Measurements from ENCODE around the gene CDK5RAP3.

CDK5RAP3 gene

GRCh38 chr17:47946929-47947397, 23.9 kb upstream of the CDK5RAP3 start:
- Histone ChIP-seq H3K27me3 (ENCODE audit: insufficient read depth, low read depth) (no peaks in the 10 kb centered on the region), H3K79me2 (ENCODE audit: insufficient read depth, low read depth) (peaks cover 12% of the 10 kb centered on the region; the same call in 1 of the 2 replicates), H3K9ac (no peak overlapping the region), H3K36me3 (ENCODE audit: insufficient read depth) (no peaks in the 10 kb centered on the region; the same call in 1 of the 2 replicates), H3K4me3 (IDR thresholded peaks at IDR 0.05; ENCODE audit: insufficient read depth, low read depth, low read length) (no peak overlapping the region), H4K20me1 (ENCODE audit: insufficient read depth) (no peaks in the 10 kb centered on the region), H2AFZ (ENCODE audit: low read depth) (no peak overlapping the region), H3K27ac (no peak overlapping the region), H3K4me2 (no peak overlapping the region), H3K4me1 (ENCODE audit: low read depth, poor library complexity, severe bottlenecking) (peaks cover 44% of the 10 kb centered on the region)
- TF ChIP-seq CTCF (conservative IDR thresholded peaks at IDR 0.05; ENCODE audit: low read depth, low read length): peak; percentile 90

GRCh38 chr17:47948706-47949196, 22.2 kb upstream of the CDK5RAP3 start:
- Histone ChIP-seq H3K79me2 (ENCODE audit: insufficient read depth, low read depth) (no peaks in the 10 kb centered on the region), H2AFZ (ENCODE audit: low read depth) (no peak overlapping the region), H3K4me1 (ENCODE audit: low read depth, poor library complexity, severe bottlenecking) (peaks cover 31% of the 10 kb centered on the region), H3K36me3 (ENCODE audit: insufficient read depth) (no peaks in the 10 kb centered on the region; the same call in 1 of the 2 replicates), H3K4me2 (peak overlapping the region; percentile 36; the same call in 1 of the 2 replicates), H3K27me3 (ENCODE audit: insufficient read depth, low read depth) (no peaks in the 10 kb centered on the region), H4K20me1 (ENCODE audit: insufficient read depth) (no peaks in the 10 kb centered on the region), H3K4me3 (IDR thresholded peaks at IDR 0.05; ENCODE audit: insufficient read depth, low read depth, low read length) (no peak overlapping the region), H3K9ac (no peak overlapping the region), H3K27ac (no peak overlapping the region)
- no peak for TF ChIP-seq CTCF (conservative IDR thresholded peaks at IDR 0.05; ENCODE audit: low read depth, low read length)

- no peak overlapping the region for H3K9ac ChIP-seq
These were observed 21.6 kb upstream of the CDK5RAP3 start for GRCh38 chr17:47949197-47949759.

GRCh38 chr17:47949946-47950345, 21.0 kb upstream of the CDK5RAP3 start:
- Histone ChIP-seq H3K4me1 (ENCODE audit: low read depth, poor library complexity, severe bottlenecking) (peaks cover 28% of the 10 kb centered on the region), H3K27me3 (ENCODE audit: insufficient read depth, low read depth) (no peaks in the 10 kb centered on the region), H4K20me1 (ENCODE audit: insufficient read depth) (no peaks in the 10 kb centered on the region), H3K27ac (no peak overlapping the region), H3K4me2 (peak overlapping the region; percentile 36), H3K79me2 (ENCODE audit: insufficient read depth, low read depth) (no peaks in the 10 kb centered on the region), H3K4me3 (IDR thresholded peaks at IDR 0.05; ENCODE audit: insufficient read depth, low read depth, low read length) (no peak overlapping the region), H3K36me3 (ENCODE audit: insufficient read depth) (no peaks in the 10 kb centered on the region; the same call in 1 of the 2 replicates), H3K9ac (no peak overlapping the region), H2AFZ (ENCODE audit: low read depth) (no peak overlapping the region)
- no peak for TF ChIP-seq CTCF (conservative IDR thresholded peaks at IDR 0.05; ENCODE audit: low read depth, low read length)

More at GRCh38 chr17:47949197-47949759, 21.6 kb upstream of the CDK5RAP3 start:
- H3K79me2 ChIP-seq (ENCODE audit: insufficient read depth, low read depth): no peaks in the 10 kb centered on the region
- TF ChIP-seq CTCF (conservative IDR thresholded peaks at IDR 0.05; ENCODE audit: low read depth, low read length): peak; percentile 88
- H3K4me2 ChIP-seq: peak overlapping the region; percentile 36
- peaks cover 28% of the 10 kb centered on the region for H3K4me1 ChIP-seq (ENCODE audit: low read depth, poor library complexity, severe bottlenecking)
- H4K20me1 ChIP-seq (ENCODE audit: insufficient read depth): no peaks in the 10 kb centered on the region
- no peak overlapping the region for H3K27ac ChIP-seq
- H3K4me3 ChIP-seq (IDR thresholded peaks at IDR 0.05; ENCODE audit: insufficient read depth, low read depth, low read length): no peak overlapping the region
- no peaks in the 10 kb centered on the region; the same call in 1 of the 2 replicates for H3K36me3 ChIP-seq (ENCODE audit: insufficient read depth)
- H3K27me3 ChIP-seq (ENCODE audit: insufficient read depth, low read depth): no peaks in the 10 kb centered on the region
- no peak overlapping the region for H2AFZ ChIP-seq (ENCODE audit: low read depth)

Data from KMS-11 (cell line).